Measurements from ENCODE around the gene IBTK.

- no peak for TF ChIP-seq CTCF (IDR thresholded peaks at IDR 0.05 in 8 of 11, conservative IDR thresholded peaks at IDR 0.05 in 3 of 11)
- no peak for TF ChIP-seq POLR2A (IDR thresholded peaks at IDR 0.05)
Measured at GRCh38 chr6:82145926-82146452, 101.6 kb downstream of the IBTK start.
